ENCODE measurements around the gene OR5K2.

The OR5K2 gene

GRCh38 chr3:98497381-98497780 lies at the start of gene OR5K2:
Gene OR5K2, plus strand, starts transcription at chr3:98497681. Its CDS starts 0 bp downstream, at chr3:98497681.
- DNase-seq = no peak

- no peak for DNase-seq
Measured at GRCh38 chr3:98449606-98450193, 47.8 kb upstream of the OR5K2 start.

GRCh38 chr3:98450372-98450771 lies 47.1 kb upstream of the OR5K2 start:
- DNase-seq = no peak

- no peak for DNase-seq
Measured at GRCh38 chr3:98453827-98454226, 43.7 kb upstream of the OR5K2 start.

- no peak for DNase-seq
Measured at GRCh38 chr3:98454929-98455328, 42.6 kb upstream of the OR5K2 start.

GRCh38 chr3:98457543-98457942 lies 39.9 kb upstream of the OR5K2 start:
- DNase-seq = no peak

- no peak for DNase-seq
Measured at GRCh38 chr3:98460220-98460619, 37.3 kb upstream of the OR5K2 start.

GRCh38 chr3:98462901-98463300 lies 34.6 kb upstream of the OR5K2 start, which contains the start of gene OR5K1:
Gene OR5K1, plus strand, starts transcription at chr3:98463201. Its CDS starts 6,376 bp downstream, at chr3:98469577.
- DNase-seq = no peak

- no peak for DNase-seq
Measured at GRCh38 chr3:98482717-98483482, 14.6 kb upstream of the OR5K2 start.

GRCh38 chr3:98483626-98484025 lies 13.9 kb upstream of the OR5K2 start:
- no peak for DNase-seq

- DNase-seq = no peak
Measured at GRCh38 chr3:98500019-98500418, 2.5 kb downstream of the OR5K2 start.

GRCh38 chr3:98501270-98501669 lies 3.8 kb downstream of the OR5K2 start:
- DNase-seq = no peak

- DNase-seq = no peak
Measured at GRCh38 chr3:98501863-98502576, 4.5 kb downstream of the OR5K2 start.

- DNase-seq = no peak
Measured at GRCh38 chr3:98504539-98504938, 7.1 kb downstream of the OR5K2 start.

GRCh38 chr3:98508582-98508981 lies 11.1 kb downstream of the OR5K2 start:
- DNase-seq = no peak

GRCh38 chr3:98512576-98512975 lies 15.1 kb downstream of the OR5K2 start:
- DNase-seq = no peak

GRCh38 chr3:98513091-98513511 lies 15.6 kb downstream of the OR5K2 start:
- no peak for DNase-seq

- DNase-seq = no peak
Measured at GRCh38 chr3:98513736-98514135, 16.3 kb downstream of the OR5K2 start.

- DNase-seq = no peak
Measured at GRCh38 chr3:98514948-98515347, 17.5 kb downstream of the OR5K2 start.

- no peak for DNase-seq
Measured at GRCh38 chr3:98518816-98519215, 21.3 kb downstream of the OR5K2 start.

GRCh38 chr3:98519351-98519750 lies 21.9 kb downstream of the OR5K2 start:
- DNase-seq = no peak

- DNase-seq = peak; percentile 38
Measured at GRCh38 chr3:98521897-98522543, 24.5 kb downstream of the OR5K2 start.

GRCh38 chr3:98522544-98523281 lies 25.2 kb downstream of the OR5K2 start, which contains the start of gene CLDND1:
Gene CLDND1, minus strand, starts transcription at chr3:98522902. Its CDS starts 1,478 bp downstream, at chr3:98521424.
- peak; percentile 96 for DNase-seq
